IPS-18a (cell line): ENCODE measurements around the gene RNF43.

Experiments used
- H3K27ac ChIP-seq: one replicate; pipeline ENCODE4 v1.5.1; 2013; ENCODE audit warnings: low read length
- H3K27me3 ChIP-seq: one replicate; pipeline ENCODE4 v1.6.1; 2013; ENCODE audit warnings: mild to moderate bottlenecking, low read length; ENCODE audit not compliant: control insufficient read depth, insufficient read depth
- H3K36me3 ChIP-seq: one replicate; pipeline ENCODE4 v1.6.1; 2013; ENCODE audit warnings: low read depth, low read length; ENCODE audit not compliant: control insufficient read depth
- H3K4me1 ChIP-seq: one replicate; pipeline ENCODE4 v1.6.1; 2013; ENCODE audit warnings: low read depth, low read length; ENCODE audit not compliant: control insufficient read depth
- H3K4me3 ChIP-seq: one replicate; pipeline ENCODE4 v1.5.1; 2013; ENCODE audit warnings: low read length
- H3K9ac ChIP-seq: one replicate; pipeline ENCODE4 v1.6.1; 2013; ENCODE audit warnings: mild to moderate bottlenecking, low read length, moderate library complexity
- H3K9me3 ChIP-seq: one replicate; pipeline ENCODE4 v1.6.1; 2013; ENCODE audit warnings: low read depth, low read length; ENCODE audit not compliant: control insufficient read depth

The RNF43 gene

DNA sequence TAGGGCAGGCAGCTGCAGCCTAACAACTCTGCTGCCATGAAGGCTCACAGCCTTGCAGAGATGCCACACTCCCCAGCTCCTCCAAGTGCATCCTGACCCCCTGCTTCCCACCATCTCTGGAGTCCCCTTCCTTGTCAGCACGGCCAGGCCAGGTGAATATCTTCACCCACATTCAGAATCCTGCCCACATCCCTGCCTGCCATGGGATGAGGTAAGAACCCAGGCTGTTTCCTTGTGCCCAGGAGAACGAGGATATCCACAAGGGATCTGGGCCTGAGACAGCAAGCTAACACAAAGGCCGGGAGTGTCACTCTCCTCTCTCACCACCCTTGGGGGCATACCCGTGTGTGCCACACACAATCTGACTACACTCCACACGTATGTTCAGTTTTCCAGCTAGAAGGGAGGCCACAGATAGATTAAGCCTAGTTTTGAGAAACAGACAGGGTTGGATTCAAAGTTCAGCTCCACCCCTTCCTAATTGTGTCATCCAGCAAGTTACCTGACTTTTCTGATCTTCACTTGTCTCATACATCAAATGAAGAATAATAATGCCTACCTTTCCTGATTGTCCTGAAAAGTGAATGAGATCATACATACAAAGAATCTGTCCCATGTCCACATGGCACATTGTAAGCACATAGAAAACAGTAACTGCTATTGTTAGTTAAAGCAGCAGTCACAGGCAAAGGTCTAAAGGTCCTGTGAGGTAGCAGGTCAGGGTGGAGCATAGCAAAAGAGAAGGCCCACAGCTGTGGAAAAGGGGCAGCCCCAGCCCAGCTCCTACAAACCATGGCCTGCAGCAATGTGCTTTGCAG, 47.9 kb downstream of the RNF43 start:
- no peaks in the 10 kb centered on the region for H3K9me3 ChIP-seq

DNA sequence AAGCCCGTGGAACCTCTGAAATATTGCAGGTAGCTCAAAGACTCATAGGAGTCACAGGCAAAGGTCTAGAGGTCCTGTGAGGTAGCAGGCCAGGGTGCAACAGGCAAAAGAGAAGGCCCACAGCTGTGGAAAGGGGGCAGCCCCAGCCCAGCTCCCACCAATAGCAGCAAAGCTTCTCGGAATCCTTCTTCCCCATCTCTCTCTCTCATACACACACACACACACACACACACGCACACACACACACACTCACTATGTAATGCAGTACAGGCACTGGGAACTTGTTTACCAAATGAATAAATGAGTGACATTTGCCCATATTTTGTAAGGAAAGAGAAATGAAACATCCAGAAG, 48.5 kb downstream of the RNF43 start:
- no peaks in the 10 kb centered on the region for H3K4me1 ChIP-seq

More for the DNA sequence above, 47.9 kb downstream of the RNF43 start:
- Histone ChIP-seq H3K4me3 (no peak overlapping the region), H3K4me1 (no peaks in the 10 kb centered on the region), H3K9ac (no peak overlapping the region), H3K27ac (no peak overlapping the region), H3K36me3 (no peaks in the 10 kb centered on the region), H3K27me3 (no peaks in the 10 kb centered on the region)

More for the DNA sequence above, 48.5 kb downstream of the RNF43 start:
- Histone ChIP-seq H3K4me3 (no peak overlapping the region), H3K27me3 (no peaks in the 10 kb centered on the region), H3K36me3 (no peaks in the 10 kb centered on the region), H3K9me3 (no peaks in the 10 kb centered on the region), H3K27ac (no peak overlapping the region), H3K9ac (no peak overlapping the region)
